Adipocyte (in vitro differentiated cells): ENCODE measurements around the gene SNRK.

ENCODE experiments used
- DNase-seq: peaks from one replicate; pipeline ENCODE4 v3.0.0-alpha.2; 2015; ENCODE audit warnings: low read depth
- H3K27me3 ChIP-seq: replicated peaks from 2 replicates; pipeline ENCODE4 v1.7.0; 2013; ENCODE audit warnings: mild to moderate bottlenecking, low read length, moderate library complexity; ENCODE audit not compliant: control insufficient read depth, insufficient read depth
- H3K36me3 ChIP-seq: 2 replicates; pipeline ENCODE4 v1.7.0; 2013; ENCODE audit warnings: low read length, mild to moderate bottlenecking, moderate library complexity; ENCODE audit not compliant: control insufficient read depth, insufficient read depth, severe bottlenecking
- H3K4me1 ChIP-seq: 2 replicates; pipeline ENCODE4 v1.7.0; 2013; ENCODE audit warnings: mild to moderate bottlenecking, low read length, moderate library complexity; ENCODE audit not compliant: control insufficient read depth, insufficient read depth
- H3K4me3 ChIP-seq: 2 replicates; pipeline ENCODE4 v1.7.0; 2013; ENCODE audit warnings: mild to moderate bottlenecking, low read length, moderate library complexity
- H3K9ac ChIP-seq: 2 replicates; pipeline ENCODE4 v1.7.0; 2013; ENCODE audit warnings: mild to moderate bottlenecking, low read length, moderate library complexity
- H3K9me3 ChIP-seq: 2 replicates; pipeline ENCODE4 v1.7.0; 2013; ENCODE audit warnings: mild to moderate bottlenecking, low read length, moderate library complexity; ENCODE audit not compliant: control insufficient read depth

SNRK gene

GRCh38 chr3:43253294-43253693, 33.0 kb upstream of the SNRK start:
- peaks cover 30% of the 10 kb centered on the region for H3K27me3 ChIP-seq
- DNase-seq, result no peak
- no peak overlapping the region for H3K4me3 ChIP-seq
- H3K9me3 ChIP-seq, result no peaks in the 10 kb centered on the region
- H3K9ac ChIP-seq, result no peak overlapping the region
- no peaks in the 10 kb centered on the region for H3K4me1 ChIP-seq
- H3K36me3 ChIP-seq, result no peaks in the 10 kb centered on the region

GRCh38 chr3:43254125-43254524, 32.2 kb upstream of the SNRK start:
- Histone ChIP-seq H3K9ac (no peak overlapping the region), H3K9me3 (no peaks in the 10 kb centered on the region), H3K36me3 (no peaks in the 10 kb centered on the region), H3K4me3 (no peak overlapping the region), H3K4me1 (no peaks in the 10 kb centered on the region), H3K27me3 (peaks cover 30% of the 10 kb centered on the region)
- no peak for DNase-seq

- no peak for DNase-seq
- no peak overlapping the region for H3K4me3 ChIP-seq
- no peaks in the 10 kb centered on the region for H3K9me3 ChIP-seq
- no peak overlapping the region for H3K9ac ChIP-seq
- H3K27me3 ChIP-seq, result peaks cover 30% of the 10 kb centered on the region
- no peaks in the 10 kb centered on the region for H3K4me1 ChIP-seq
- no peaks in the 10 kb centered on the region for H3K36me3 ChIP-seq
Measured at GRCh38 chr3:43255662-43256061, 30.7 kb upstream of the SNRK start.

- Histone ChIP-seq H3K4me3 (no peak overlapping the region), H3K9ac (no peak overlapping the region)
- peak; percentile 10 for DNase-seq
Measured at GRCh38 chr3:43256714-43257461, 29.5 kb upstream of the SNRK start.

GRCh38 chr3:43257850-43258249, 28.5 kb upstream of the SNRK start:
- no peaks in the 10 kb centered on the region for H3K9me3 ChIP-seq
- no peaks in the 10 kb centered on the region for H3K4me1 ChIP-seq
- H3K27me3 ChIP-seq, result peaks cover 31% of the 10 kb centered on the region
- no peak overlapping the region for H3K9ac ChIP-seq
- H3K4me3 ChIP-seq, result no peak overlapping the region
- DNase-seq, result no peak
- H3K36me3 ChIP-seq, result no peaks in the 10 kb centered on the region

More at GRCh38 chr3:43256714-43257461, 29.5 kb upstream of the SNRK start:
- no peaks in the 10 kb centered on the region for H3K36me3 ChIP-seq
- H3K27me3 ChIP-seq, result peaks cover 32% of the 10 kb centered on the region
- H3K4me1 ChIP-seq, result no peaks in the 10 kb centered on the region
- no peaks in the 10 kb centered on the region for H3K9me3 ChIP-seq

- DNase-seq, result no peak
- H3K4me3 ChIP-seq, result no peak overlapping the region
- no peaks in the 10 kb centered on the region for H3K4me1 ChIP-seq
- H3K9ac ChIP-seq, result no peak overlapping the region
- H3K9me3 ChIP-seq, result no peaks in the 10 kb centered on the region
- H3K27me3 ChIP-seq, result peaks cover 31% of the 10 kb centered on the region
- no peaks in the 10 kb centered on the region for H3K36me3 ChIP-seq
Measured at GRCh38 chr3:43259626-43260025, 26.7 kb upstream of the SNRK start.

- Histone ChIP-seq H3K36me3 (no peaks in the 10 kb centered on the region), H3K9ac (no peak overlapping the region), H3K4me1 (no peaks in the 10 kb centered on the region), H3K4me3 (no peak overlapping the region), H3K9me3 (no peaks in the 10 kb centered on the region), H3K27me3 (peaks cover 31% of the 10 kb centered on the region)
- no peak for DNase-seq
Measured at GRCh38 chr3:43260412-43260811, 25.9 kb upstream of the SNRK start.

GRCh38 chr3:43262194-43262593, 24.1 kb upstream of the SNRK start:
- Histone ChIP-seq H3K9me3 (no peaks in the 10 kb centered on the region), H3K9ac (no peak overlapping the region), H3K4me1 (no peaks in the 10 kb centered on the region), H3K36me3 (no peaks in the 10 kb centered on the region), H3K27me3 (peaks cover 17% of the 10 kb centered on the region), H3K4me3 (no peak overlapping the region)
- no peak for DNase-seq

GRCh38 chr3:43266451-43266850, 19.9 kb upstream of the SNRK start:
- H3K9me3 ChIP-seq, result no peaks in the 10 kb centered on the region
- H3K9ac ChIP-seq, result no peak overlapping the region
- H3K36me3 ChIP-seq, result no peaks in the 10 kb centered on the region
- no peak for DNase-seq
- no peaks in the 10 kb centered on the region for H3K4me1 ChIP-seq
- peaks cover 10% of the 10 kb centered on the region for H3K27me3 ChIP-seq
- no peak overlapping the region for H3K4me3 ChIP-seq

- Histone ChIP-seq H3K9ac (no peak overlapping the region), H3K27me3 (peaks cover 4% of the 10 kb centered on the region), H3K36me3 (no peaks in the 10 kb centered on the region), H3K4me3 (no peak overlapping the region), H3K9me3 (no peaks in the 10 kb centered on the region), H3K4me1 (no peaks in the 10 kb centered on the region)
- no peak for DNase-seq
Measured at GRCh38 chr3:43266995-43267394, 19.3 kb upstream of the SNRK start.

- H3K4me3 ChIP-seq, result no peak overlapping the region
- peak; percentile 6 for DNase-seq
- no peaks in the 10 kb centered on the region for H3K4me1 ChIP-seq
- H3K36me3 ChIP-seq, result no peaks in the 10 kb centered on the region
- H3K9ac ChIP-seq, result no peak overlapping the region
- H3K27me3 ChIP-seq, result peaks cover 3% of the 10 kb centered on the region
- H3K9me3 ChIP-seq, result no peaks in the 10 kb centered on the region
Measured at GRCh38 chr3:43268636-43269035, 17.7 kb upstream of the SNRK start.

- Histone ChIP-seq H3K4me3 (no peak overlapping the region), H3K9me3 (no peaks in the 10 kb centered on the region), H3K27me3 (peaks cover 3% of the 10 kb centered on the region), H3K36me3 (no peaks in the 10 kb centered on the region), H3K9ac (no peak overlapping the region), H3K4me1 (no peaks in the 10 kb centered on the region)
- DNase-seq, result no peak
Measured at GRCh38 chr3:43270078-43270477, 16.3 kb upstream of the SNRK start.
